Mesenchymal stem cell (in vitro differentiated cells and primary cell): ENCODE data around the gene HEXIM1.

Experiments
- DNase-seq: peaks from one replicate; pipeline ENCODE4 v3.0.0-alpha.2; 2013
- H2AFZ ChIP-seq: one replicate; pipeline ENCODE4 v1.6.1; 2013; ENCODE audit warnings: low read depth, mild to moderate bottlenecking, control low read depth, inconsistent platforms, low read length, moderate library complexity
- H2AK5ac ChIP-seq: 2 replicates; pipeline ENCODE4 v1.6.1; 2013; ENCODE audit warnings: low read length, moderate library complexity, mild to moderate bottlenecking, inconsistent platforms; ENCODE audit not compliant: severe bottlenecking
- H2BK120ac ChIP-seq: one replicate; pipeline ENCODE4 v1.6.1; 2013; ENCODE audit warnings: low read depth, mild to moderate bottlenecking, inconsistent platforms, low read length, moderate library complexity
- H2BK12ac ChIP-seq, 2 experiments: one replicate each; pipeline ENCODE4 v1.6.1; 2013; ENCODE audit warnings: inconsistent platforms in 2 of 2, low read length in 2 of 2, mild to moderate bottlenecking in 2 of 2, moderate library complexity in 2 of 2, control low read depth in 1 of 2
- H2BK15ac ChIP-seq: one replicate; pipeline ENCODE4 v1.6.1; 2013; ENCODE audit warnings: mild to moderate bottlenecking, low read depth, inconsistent platforms; ENCODE audit not compliant: poor library complexity, severe bottlenecking
- H2BK5ac ChIP-seq: 2 replicates; pipeline ENCODE4 v1.6.1; 2013; ENCODE audit warnings: low read depth, mild to moderate bottlenecking, low read length, control low read depth, inconsistent platforms; ENCODE audit not compliant: poor library complexity, severe bottlenecking
- H3K14ac ChIP-seq, 2 experiments: one replicate each; pipeline ENCODE4 v1.6.1; 2013; ENCODE audit warnings: inconsistent platforms in 2 of 2, low read length in 2 of 2, control low read depth in 1 of 2, mild to moderate bottlenecking in 1 of 2, moderate library complexity in 1 of 2
- H3K18ac ChIP-seq, 2 experiments: one replicate each; pipeline ENCODE4 v1.6.1; 2013; ENCODE audit warnings: inconsistent platforms in 2 of 2, low read length in 2 of 2, control low read depth in 1 of 2, low read depth in 1 of 2, mild to moderate bottlenecking in 1 of 2
- H3K23ac ChIP-seq, 2 experiments: one replicate each; pipeline ENCODE4 v1.6.1; 2013; ENCODE audit warnings: inconsistent platforms in 2 of 2, low read length in 2 of 2, mild to moderate bottlenecking in 2 of 2, moderate library complexity in 2 of 2, control low read depth in 1 of 2
- H3K27ac ChIP-seq: 2 replicates; pipeline ENCODE4 v1.5.1; 2013; ENCODE audit warnings: mild to moderate bottlenecking, moderate library complexity, low read length, control low read depth, inconsistent platforms; ENCODE audit not compliant: poor library complexity, severe bottlenecking
- H3K27me3 ChIP-seq, 2 experiments: 2 replicates each; pipeline versions ENCODE4 v1.6.1 to v1.7.0; 2013; ENCODE audit warnings: low read length in 2 of 2, mild to moderate bottlenecking in 2 of 2, moderate library complexity in 2 of 2, control low read depth in 1 of 2, inconsistent platforms in 1 of 2; ENCODE audit not compliant: control insufficient read depth in 1 of 2, insufficient read depth in 1 of 2
- H3K36me3 ChIP-seq, 2 experiments: 2 replicates each; pipeline versions ENCODE4 v1.6.1 to v1.7.0; 2013; ENCODE audit warnings: low read length in 2 of 2, control low read depth in 1 of 2, inconsistent platforms in 1 of 2, low read depth in 1 of 2, mild to moderate bottlenecking in 1 of 2; ENCODE audit not compliant: insufficient read depth in 2 of 2, control insufficient read depth in 1 of 2
- H3K4ac ChIP-seq, 2 experiments: one replicate each; pipeline ENCODE4 v1.6.1; 2013; ENCODE audit warnings: inconsistent platforms in 2 of 2, low read length in 2 of 2, mild to moderate bottlenecking in 2 of 2, moderate library complexity in 2 of 2, control low read depth in 1 of 2, low read depth in 1 of 2
- H3K4me1 ChIP-seq: 2 replicates; pipeline ENCODE4 v1.6.1; 2013; ENCODE audit warnings: low read depth, low read length, control low read depth; ENCODE audit not compliant: control insufficient read depth, insufficient read depth
- H3K4me2 ChIP-seq: 2 replicates; pipeline ENCODE4 v1.6.1; 2013; ENCODE audit warnings: low read length, mild to moderate bottlenecking, inconsistent platforms; ENCODE audit not compliant: poor library complexity, severe bottlenecking
- H3K4me3 ChIP-seq, 2 experiments: 2 replicates each; pipeline versions ENCODE4 v1.5.1 to v1.7.0; 2013; ENCODE audit warnings: low read length in 2 of 2, mild to moderate bottlenecking in 2 of 2, control low read depth in 1 of 2, low read depth in 1 of 2; ENCODE audit not compliant: insufficient read depth in 1 of 2
- H3K79me1 ChIP-seq: replicated peaks from 2 replicates; pipeline ENCODE4 v1.6.1; 2013; ENCODE audit warnings: mild to moderate bottlenecking, control low read depth, low read length, inconsistent platforms; ENCODE audit not compliant: poor library complexity, severe bottlenecking
- H3K9ac ChIP-seq: 2 replicates; pipeline ENCODE4 v1.7.0; 2013; ENCODE audit warnings: mild to moderate bottlenecking, low read length, moderate library complexity
- H3K9me3 ChIP-seq: 2 replicates; pipeline ENCODE4 v1.7.0; 2013; ENCODE audit warnings: mild to moderate bottlenecking, low read length; ENCODE audit not compliant: control insufficient read depth
- H4K8ac ChIP-seq: one replicate; pipeline ENCODE4 v1.6.1; 2013; ENCODE audit warnings: inconsistent platforms, mild to moderate bottlenecking, low read length, moderate library complexity
- H4K91ac ChIP-seq: one replicate; pipeline ENCODE4 v1.6.1; 2013; ENCODE audit warnings: mild to moderate bottlenecking, low read length, inconsistent platforms
- WGBS: methylation state at CpG from one replicate; pipeline ENCODE4 v1.1.7; 2013; ENCODE audit warnings: mixed read lengths; 5-methylcytosine and 5-hydroxymethylcytosine counted together

Gene HEXIM1

GRCh38 chr17:45107293-45108010, 40.8 kb upstream of the HEXIM1 start:
- no peak overlapping the region for H2AFZ ChIP-seq
- 94% methylated on average over 13 of the region's 13 CpGs for WGBS
- no peak overlapping the region for H3K18ac ChIP-seq
- no peak overlapping the region for H2BK120ac ChIP-seq
- H4K8ac ChIP-seq = no peak overlapping the region
- no peak overlapping the region for H3K4me3 ChIP-seq
- H3K79me1 ChIP-seq = peaks cover 23% of the 10 kb centered on the region
- peaks cover 76 to 81% of the 10 kb centered on the region in 2 experiments for H3K36me3 ChIP-seq
- no peak overlapping the region for H2BK15ac ChIP-seq
- no peak for DNase-seq
- no peak overlapping the region for H2BK5ac ChIP-seq
- H3K23ac ChIP-seq = no peak overlapping the region
- no peak overlapping the region for H2AK5ac ChIP-seq
- peaks cover 28% of the 10 kb centered on the region for H3K4me1 ChIP-seq
- no peak overlapping the region for H2BK12ac ChIP-seq
- H3K4me2 ChIP-seq = no peak overlapping the region
- H3K9ac ChIP-seq = no peak overlapping the region
- no peaks in the 10 kb centered on the region for H3K27me3 ChIP-seq
- H3K27ac ChIP-seq = no peak overlapping the region
- no peak overlapping the region for H3K4ac ChIP-seq
- no peak overlapping the region for H4K91ac ChIP-seq
- no peaks in the 10 kb centered on the region for H3K9me3 ChIP-seq
- H3K14ac ChIP-seq = no peak overlapping the region

- Histone ChIP-seq H3K27me3 (no peaks in the 10 kb centered on the region), H2BK120ac (no peak overlapping the region), H3K14ac (no peak overlapping the region), H3K4me3 (no peak overlapping the region), H3K4ac (no peak overlapping the region), H3K18ac (no peak overlapping the region), H3K4me2 (no peak overlapping the region), H3K27ac (no peak overlapping the region), H3K79me1 (peaks cover 29% of the 10 kb centered on the region), H3K9me3 (no peaks in the 10 kb centered on the region), H4K8ac (no peak overlapping the region), H2AK5ac (no peak overlapping the region), H2BK5ac (no peak overlapping the region), H3K23ac (no peak overlapping the region), H2AFZ (no peak overlapping the region), H3K9ac (no peak overlapping the region), H3K4me1 (peaks cover 28% of the 10 kb centered on the region), H4K91ac (no peak overlapping the region), H3K36me3 (peaks cover 76 to 81% of the 10 kb centered on the region in 2 experiments), H2BK12ac (no peak overlapping the region), H2BK15ac (no peak overlapping the region)
- 90% methylated on average over 9 of the region's 9 CpGs for WGBS
- DNase-seq = no peak
Measured at GRCh38 chr17:45108051-45108450, 40.2 kb upstream of the HEXIM1 start.

- 91% methylated on average over 10 of the region's 12 CpGs for WGBS
- no peak overlapping the region for H3K14ac ChIP-seq
- no peak overlapping the region for H3K9ac ChIP-seq
- H3K27ac ChIP-seq = no peak overlapping the region
- H2BK5ac ChIP-seq = no peak overlapping the region
- H2AFZ ChIP-seq = no peak overlapping the region
- H2BK15ac ChIP-seq = no peak overlapping the region
- H3K4ac ChIP-seq = no peak overlapping the region
- H3K4me2 ChIP-seq = no peak overlapping the region
- no peak overlapping the region for H3K23ac ChIP-seq
- H3K4me1 ChIP-seq = peaks cover 32% of the 10 kb centered on the region
- no peak overlapping the region for H2BK12ac ChIP-seq
- H3K18ac ChIP-seq = no peak overlapping the region
- no peak overlapping the region for H4K91ac ChIP-seq
- H3K36me3 ChIP-seq = peaks cover 75 to 81% of the 10 kb centered on the region in 2 experiments
- H3K27me3 ChIP-seq = no peaks in the 10 kb centered on the region
- H2AK5ac ChIP-seq = no peak overlapping the region
- no peak overlapping the region for H4K8ac ChIP-seq
- no peak overlapping the region for H3K4me3 ChIP-seq
- DNase-seq = no peak
- H3K79me1 ChIP-seq = peaks cover 29% of the 10 kb centered on the region
- H3K9me3 ChIP-seq = no peaks in the 10 kb centered on the region
- H2BK120ac ChIP-seq = no peak overlapping the region
Measured at GRCh38 chr17:45108595-45109521, 39.4 kb upstream of the HEXIM1 start.
